ENCODE results near the gene CYFIP1.

The CYFIP1 gene

GRCh38 chr15:22880981-22881738 lies 99.0 kb downstream of the CYFIP1 start:
- H3K4me3 ChIP-seq (replicated peaks; ENCODE audit: low read depth, low read length), result no peak overlapping the region
- no peak for DNase-seq (ENCODE audit: extremely low read depth, low read depth)
- TF ChIP-seq CTCF (IDR thresholded peaks at IDR 0.05; ENCODE audit: low read depth, low read length, missing control alignments), result no peak

GRCh38 chr15:22880068-22880980 lies 99.8 kb downstream of the CYFIP1 start:
- no peak overlapping the region for H3K4me3 ChIP-seq (replicated peaks; ENCODE audit: low read depth, low read length)
- DNase-seq (ENCODE audit: extremely low read depth, low read depth), result no peak
- TF ChIP-seq CTCF (IDR thresholded peaks at IDR 0.05; ENCODE audit: low read depth, low read length, missing control alignments), result no peak

- no peak for TF ChIP-seq CTCF (IDR thresholded peaks at IDR 0.05; ENCODE audit: low read depth, low read length, missing control alignments)
- no peak overlapping the region for H3K4me3 ChIP-seq (replicated peaks; ENCODE audit: low read depth, low read length)
- no peak for DNase-seq (ENCODE audit: extremely low read depth, low read depth)
Measured at GRCh38 chr15:22878103-22878502, 102.1 kb downstream of the CYFIP1 start.

GRCh38 chr15:22877607-22878006 lies 102.6 kb downstream of the CYFIP1 start:
- DNase-seq (ENCODE audit: extremely low read depth, low read depth), result no peak
- TF ChIP-seq CTCF (IDR thresholded peaks at IDR 0.05; ENCODE audit: low read depth, low read length, missing control alignments), result no peak
- no peak overlapping the region for H3K4me3 ChIP-seq (replicated peaks; ENCODE audit: low read depth, low read length)

GRCh38 chr15:22877117-22877516 lies 103.1 kb downstream of the CYFIP1 start:
- H3K4me3 ChIP-seq (replicated peaks; ENCODE audit: low read depth, low read length), result no peak overlapping the region
- no peak for TF ChIP-seq CTCF (IDR thresholded peaks at IDR 0.05; ENCODE audit: low read depth, low read length, missing control alignments)
- DNase-seq (ENCODE audit: extremely low read depth, low read depth), result no peak

- DNase-seq (ENCODE audit: extremely low read depth, low read depth), result no peak
- H3K4me3 ChIP-seq (replicated peaks; ENCODE audit: low read depth, low read length), result no peak overlapping the region
- no peak for TF ChIP-seq CTCF (IDR thresholded peaks at IDR 0.05; ENCODE audit: low read depth, low read length, missing control alignments)
Measured at GRCh38 chr15:22874966-22875365, 105.2 kb downstream of the CYFIP1 start.
